HG02943 (cell line): ENCODE results near the gene ANK2.

Source experiments
- ATAC-seq: cut with Tn5 transposase; IDR thresholded peaks from one replicate; pipeline ENCODE4 v1.9.1; 2021; ENCODE audit warnings: mild to moderate bottlenecking, low read depth, moderate library complexity; ENCODE audit not compliant: unreplicated experiment

The ANK2 gene

GRCh38 chr4:113049421-113050370 is at the start of gene ANK2:
Gene ANK2 (plus strand): TSS chr4:113049653. CDS start chr4:113049729, 76 bp downstream.
- no peak for ATAC-seq

- no peak for ATAC-seq
Observed at GRCh38 chr4:113003841-113004240, 45.6 kb upstream of the ANK2 start.

GRCh38 chr4:113004655-113005054 is 44.8 kb upstream of the ANK2 start:
- ATAC-seq, result no peak

GRCh38 chr4:113006632-113007031 is 42.8 kb upstream of the ANK2 start:
- ATAC-seq, result no peak

GRCh38 chr4:113007151-113007550 is 42.3 kb upstream of the ANK2 start:
- ATAC-seq, result no peak

- no peak for ATAC-seq
Observed at GRCh38 chr4:113008135-113008534, 41.3 kb upstream of the ANK2 start.

- ATAC-seq, result no peak
Observed at GRCh38 chr4:113008716-113009115, 40.7 kb upstream of the ANK2 start.

GRCh38 chr4:113009461-113009860 is 40.0 kb upstream of the ANK2 start:
- ATAC-seq, result no peak

- no peak for ATAC-seq
Observed at GRCh38 chr4:113012122-113012725, 37.2 kb upstream of the ANK2 start.

- ATAC-seq, result no peak
Observed at GRCh38 chr4:113012786-113013185, 36.7 kb upstream of the ANK2 start.

GRCh38 chr4:113013751-113014150 is 35.7 kb upstream of the ANK2 start:
- ATAC-seq, result no peak

- ATAC-seq, result no peak
Observed at GRCh38 chr4:113016377-113016776, 33.1 kb upstream of the ANK2 start.

- ATAC-seq, result no peak
Observed at GRCh38 chr4:113020966-113021365, 28.5 kb upstream of the ANK2 start.

GRCh38 chr4:113024388-113024787 is 25.1 kb upstream of the ANK2 start:
- no peak for ATAC-seq

GRCh38 chr4:113025416-113025815 is 24.0 kb upstream of the ANK2 start:
- ATAC-seq, result no peak

GRCh38 chr4:113026556-113026955 is 22.9 kb upstream of the ANK2 start:
- ATAC-seq, result no peak

- ATAC-seq, result no peak
Observed at GRCh38 chr4:113028074-113028473, 21.4 kb upstream of the ANK2 start.

- no peak for ATAC-seq
Observed at GRCh38 chr4:113031212-113031611, 18.2 kb upstream of the ANK2 start.

GRCh38 chr4:113040793-113041192 is 8.7 kb upstream of the ANK2 start:
- no peak for ATAC-seq

GRCh38 chr4:113042502-113042901 is 7.0 kb upstream of the ANK2 start:
- ATAC-seq, result no peak

GRCh38 chr4:113043591-113043990 is 5.9 kb upstream of the ANK2 start:
- ATAC-seq, result no peak

- no peak for ATAC-seq
Observed at GRCh38 chr4:113050371-113050755, 910 bp downstream of the ANK2 start.
